Measurements from ENCODE around the gene TPI1. TPM values are rescaled to one million over a fixed set of nuclear protein-coding genes. Genes with fewer than 3 reads are reported as not detected.

The TPI1 gene
- total and polyA plus RNA-seq, 2 of the 8 experiments (the other 6 are each of a cell fraction or from before 2014, with no cell fraction given) = 910 to 3,018 TPM

GRCh38 chr12:6845395-6845794, 21.9 kb upstream of the TPI1 start:
- no peak for FAIRE-seq
- no peaks in the 10 kb centered on the region for H3K27me3 ChIP-seq (replicated peaks in 1 of 4; ENCODE audit: control insufficient read depth in 3 of 4, extremely low read depth in 1 of 4, insufficient read depth in 3 of 4, low read length in 3 of 4)
- no peak overlapping the region for H2BK12ac ChIP-seq (ENCODE audit: low read depth, low read length)
- H3K36me3 ChIP-seq (ENCODE audit: control insufficient read depth in 2 of 4, insufficient read depth in 4 of 4, low read length in 3 of 4) = peaks cover 15 to 57% (median 42%) of the 10 kb centered on the region in 4 experiments; a peak in 7 of 8 replicates
- H3K18ac ChIP-seq (ENCODE audit: extremely low read depth, low read length) = no peak overlapping the region
- H3K56ac ChIP-seq (replicated peaks; ENCODE audit: insufficient read length, low read depth, low read length) = no peak overlapping the region
- WGBS, 2 experiments (ENCODE audit: extremely low coverage in 1 of 2, insufficient coverage in 1 of 2, insufficient read length in 1 of 2, insufficient replicate concordance in 2 of 2, low coverage in 1 of 2, low lambda C conversion rate in 2 of 2, missing lambda C conversion rate in 1 of 2) = 96% methylated on average over 10 of the region's 17 CpGs; no CpG with 5 or more reads in 1 of the 2 experiments
- H3K23ac ChIP-seq (ENCODE audit: insufficient read length) = no peak overlapping the region
- H3K23me2 ChIP-seq (ENCODE audit: low read depth, low read length) = peaks cover 3% of the 10 kb centered on the region
- H3K27ac ChIP-seq (ENCODE audit: low read depth, low read length) = no peak overlapping the region
- no peak overlapping the region for H4K5ac ChIP-seq (ENCODE audit: insufficient read length, low read depth, low read length)
- no peak overlapping the region for H3K9ac ChIP-seq (replicated peaks in 1 of 4; ENCODE audit: extremely low read depth in 1 of 4, low read depth in 3 of 4, low read length in 3 of 4)
- H3K79me1 ChIP-seq (ENCODE audit: low read depth, low read length) = peaks cover 2% of the 10 kb centered on the region
- no peak overlapping the region for H2AFZ ChIP-seq (ENCODE audit: low read length)
- H4K8ac ChIP-seq (ENCODE audit: extremely low read depth, insufficient read depth, low read length) = no peak overlapping the region
- H2BK20ac ChIP-seq (ENCODE audit: low read length) = no peak overlapping the region
- no peak overlapping the region for H2BK5ac ChIP-seq (ENCODE audit: low read depth, low read length)
- H4K20me1 ChIP-seq (replicated peaks in 1 of 2; ENCODE audit: control insufficient read depth in 1 of 2, insufficient read depth in 2 of 2, low read length in 2 of 2) = peaks cover 0 to 4% of the 10 kb centered on the region in 2 experiments
- no peak overlapping the region for H2AK5ac ChIP-seq (ENCODE audit: low read depth, low read length)
- peaks cover 0 to 6% (median 0%) of the 10 kb centered on the region in 4 experiments; a peak in 1 of 7 replicates for H3K4me1 ChIP-seq (replicated peaks in 1 of 4; ENCODE audit: control insufficient read depth in 3 of 4, insufficient read depth in 4 of 4, low read length in 3 of 4)
- CTCF ChIA-PET (ENCODE audit: partially characterized antibody) = interaction anchor here (0.7 to 19.8 kb wide), 4 partner anchors 12 to 139 kb away, joined by 3 to 292 read pairs (median 19); partner anchors contain the start of genes GNB3, MLF2 and P3H3
- no peak overlapping the region for H2BK120ac ChIP-seq (replicated peaks; ENCODE audit: low read depth, low read length)
- DNase-seq (ENCODE audit: low read depth in 1 of 2, low spot score in 2 of 2) = no peak
- H3K79me2 ChIP-seq (ENCODE audit: control insufficient read depth in 1 of 2, insufficient read depth in 2 of 2, low read length in 2 of 2) = peaks cover 0 to 3% of the 10 kb centered on the region in 2 experiments; a peak in 2 of 4 replicates
- H3K4me2 ChIP-seq (ENCODE audit: insufficient read depth in 1 of 2, low read depth in 2 of 2, low read length in 2 of 2) = no peak overlapping the region
- POLR2A ChIA-PET (ENCODE audit: partially characterized antibody) = interaction anchor here (0.6 to 25.7 kb wide), 3 partner anchors 14 to 75 kb away, joined by 3 to 588 read pairs (median 388); partner anchors contain the start of genes GNB3, GPR162, P3H3 and SPSB2
- no peak overlapping the region for H3K14ac ChIP-seq (ENCODE audit: insufficient read length)
- no peaks in the 10 kb centered on the region for H3K9me3 ChIP-seq (ENCODE audit: insufficient read depth in 2 of 2, low read depth in 1 of 2, low read length in 1 of 2)
- no peak overlapping the region for H3K4me3 ChIP-seq (ENCODE audit: extremely low read depth in 1 of 4, insufficient read depth in 2 of 4, low read depth in 3 of 4, low read length in 4 of 4)
- H2BK15ac ChIP-seq (ENCODE audit: low read length) = no peak overlapping the region
- H4K91ac ChIP-seq (replicated peaks; ENCODE audit: insufficient read length, low read length) = no peak overlapping the region
- no peak overlapping the region for H3K4ac ChIP-seq (replicated peaks; ENCODE audit: insufficient read length, low read depth, low read length)
- no peak for TF ChIP-seq POU5F1 (IDR thresholded peaks at IDR 0.05; ENCODE audit: low read depth, low read length)
- 0 out of 2 replicates have a peak, but pooled peaks have one; percentile 22 for TF ChIP-seq POLR2AphosphoS5 (IDR thresholded peaks at IDR 0.05; ENCODE audit: low read depth, low read length)
- TF ChIP-seq SP4 (IDR thresholded peaks at IDR 0.05; ENCODE audit: low read length) = no peak
- TF ChIP-seq E2F6 (IDR thresholded peaks at IDR 0.05) = no peak
- no peak for TF ChIP-seq EGR1 (IDR thresholded peaks at IDR 0.05; ENCODE audit: borderline replicate concordance, low read depth, low read length)

Measured in H1 (cell line).